Right cardiac atrium (tissue), 5 donors: Measurements from ENCODE around the gene CCDC148. TPM values are rescaled to one million over a fixed set of nuclear protein-coding genes. Genes with fewer than 3 reads are reported as not detected.
"Not testable (repeated sequence)": the region's sequence is repeated elsewhere in the genome, so short reads cannot be mapped to it uniquely, and the experiment has no call there.

Source experiments
- ATAC-seq, 2 donors: fragments of 200-7000 bp; cut with Tn5 transposase; one replicate each; pipeline versions ENCODE4 v1.8.0 to v1.9.1; 2020; ENCODE audit warnings: moderate library complexity in 2 of 2, mild to moderate bottlenecking in 1 of 2
- DNase-seq, 3 donors: peaks; one replicate each; pipeline ENCODE4 v3.0.0-alpha.2; 2020
- H3K27ac ChIP-seq: one replicate; pipeline ENCODE4 v1.5.1; 2013; ENCODE audit warnings: mild to moderate bottlenecking, low read length, control low read depth, moderate library complexity
- H3K27me3 ChIP-seq: one replicate; pipeline ENCODE4 v1.6.1; 2013; ENCODE audit not compliant: control insufficient read depth, insufficient read depth
- H3K4me1 ChIP-seq: one replicate; pipeline ENCODE4 v1.6.1; 2013; ENCODE audit warnings: low read length; ENCODE audit not compliant: control insufficient read depth, insufficient read depth
- H3K4me3 ChIP-seq: one replicate; pipeline ENCODE4 v1.5.1; 2013; ENCODE audit warnings: low read length, control low read depth
- H3K9me3 ChIP-seq: one replicate; pipeline ENCODE4 v1.6.1; 2013; ENCODE audit warnings: low read length; ENCODE audit not compliant: control insufficient read depth
- WGBS: extraction: QIAGEN DNeasy Blood & Tissue Kit; methylation state at CpG from one replicate; pipeline ENCODE4 v1.1.7; 2013; 5-methylcytosine and 5-hydroxymethylcytosine counted together
- intact Hi-C, 4 donors: fragments of 100-400 bp; cut with DNase I; formaldehyde crosslinking; loops; one replicate each; pipeline versions ENCODE4 v1.11.0 to v1.14.0; 2022 to 2023
- polyA plus RNA-seq: library from polyadenylated mRNA; stranded (reverse); fragments of 200-250 nt; gene quantifications from one replicate; pipeline ENCODE4 v1.2.3, GENCODE V29; 2013
- total RNA-seq, 4 donors: library from RNA; stranded (reverse); fragmentation: NEBNext Ultra II Directional; extraction: Animal tissue kit (Norgen Biotek cat#: 25700); gene quantifications; one replicate each; pipeline ENCODE4 v1.2.1, GENCODE V29; 2021
- donor health status: healthy with polysubstance abuse.
- donor health status: DM: no; HTN: yes; CAD: no.
- donor health status: DM: no; HTN: no; CAD: no.
- donor health status: DM: no; HTN: yes; CAD: no; lungs with severe emphysema.
- donor health status: DM: yes; HTN: yes; CAD: no.

CCDC148 gene
- total and polyA plus RNA-seq, 5 donors, result 0.23 to 2.4 (median 1.1) TPM

- no peak for DNase-seq
- H3K4me1 ChIP-seq, result peaks cover 2% of the 10 kb centered on the region
- H3K9me3 ChIP-seq, result no peaks in the 10 kb centered on the region
- 59% methylated on average over 1 of the region's 1 CpG for WGBS
- no peak for ATAC-seq
- H3K27ac ChIP-seq, result no peak overlapping the region
- H3K4me3 ChIP-seq, result no peak overlapping the region
- intact Hi-C loops, result no loop called here
- H3K27me3 ChIP-seq, result no peaks in the 10 kb centered on the region
Measured at GRCh38 chr2:158319269-158319668, 137.3 kb downstream of the CCDC148 start.

- 91% methylated on average over 2 of the region's 2 CpGs for WGBS
- no peak overlapping the region for H3K4me3 ChIP-seq
- H3K27ac ChIP-seq, result no peak overlapping the region
- DNase-seq (no peak), ATAC-seq (no peak)
- no peaks in the 10 kb centered on the region for H3K27me3 ChIP-seq
- intact Hi-C loops, result no loop called here
- peaks cover 2% of the 10 kb centered on the region for H3K4me1 ChIP-seq
- H3K9me3 ChIP-seq, result no peaks in the 10 kb centered on the region
Measured at GRCh38 chr2:158317642-158318041, 138.9 kb downstream of the CCDC148 start.

- no peak overlapping the region for H3K27ac ChIP-seq
- H3K9me3 ChIP-seq, result no peaks in the 10 kb centered on the region
- intact Hi-C loops, result no loop called here
- no peaks in the 10 kb centered on the region for H3K27me3 ChIP-seq
- no peak overlapping the region for H3K4me3 ChIP-seq
- DNase-seq, result no peak
- ATAC-seq, result no peak
- WGBS, result 63% methylated on average over 1 of the region's 1 CpG
- H3K4me1 ChIP-seq, result peaks cover 2% of the 10 kb centered on the region
Measured at GRCh38 chr2:158315803-158316414, 140.6 kb downstream of the CCDC148 start.

GRCh38 chr2:158315000-158315399, 141.6 kb downstream of the CCDC148 start:
- H3K4me3 ChIP-seq, result no peak overlapping the region
- 63% methylated on average over 1 of the region's 1 CpG for WGBS
- H3K4me1 ChIP-seq, result peaks cover 2% of the 10 kb centered on the region
- no peaks in the 10 kb centered on the region for H3K9me3 ChIP-seq
- DNase-seq (no peak), ATAC-seq (no peak)
- intact Hi-C loops, result no loop called here
- no peaks in the 10 kb centered on the region for H3K27me3 ChIP-seq
- H3K27ac ChIP-seq, result no peak overlapping the region

GRCh38 chr2:158313734-158314133, 142.8 kb downstream of the CCDC148 start:
- DNase-seq (no peak), ATAC-seq (no peak)
- no peak overlapping the region for H3K4me3 ChIP-seq
- intact Hi-C loops, result no loop called here
- H3K27me3 ChIP-seq, result no peaks in the 10 kb centered on the region
- 70% methylated on average over 2 of the region's 2 CpGs for WGBS
- H3K4me1 ChIP-seq, result peaks cover 2% of the 10 kb centered on the region
- no peak overlapping the region for H3K27ac ChIP-seq
- H3K9me3 ChIP-seq, result no peaks in the 10 kb centered on the region

- Histone ChIP-seq H3K27me3 (no peaks in the 10 kb centered on the region), H3K4me3 (no peak overlapping the region), H3K9me3 (no peaks in the 10 kb centered on the region), H3K4me1 (peaks cover 1% of the 10 kb centered on the region), H3K27ac (no peak overlapping the region)
- DNase-seq, result no peak
- intact Hi-C loops, result no loop called here
- no peak for ATAC-seq
- WGBS, result 84% methylated on average over 1 of the region's 1 CpG
Measured at GRCh38 chr2:158312981-158313380, 143.6 kb downstream of the CCDC148 start.

- H3K4me1 ChIP-seq, H3K4me3 ChIP-seq, H3K27ac ChIP-seq, H3K9me3 ChIP-seq, ATAC-seq, H3K27me3 ChIP-seq, intact Hi-C loops: not testable (repeated sequence)
- 96% methylated on average over 27 of the region's 27 CpGs for WGBS
- DNase-seq, result peak in 2 of 3 donors; percentile 32 to 38
Measured at GRCh38 chr2:158310407-158310806, 146.1 kb downstream of the CCDC148 start.

- Histone ChIP-seq H3K27me3 (no peaks in the 10 kb centered on the region), H3K27ac (no peak overlapping the region), H3K4me1 (no peaks in the 10 kb centered on the region), H3K9me3 (no peaks in the 10 kb centered on the region), H3K4me3 (no peak overlapping the region)
- no peak for DNase-seq
- intact Hi-C loops, result no loop called here
- no peak for ATAC-seq
- WGBS, result 93% methylated on average over 2 of the region's 2 CpGs
Measured at GRCh38 chr2:158305501-158305900, 151.1 kb downstream of the CCDC148 start.

GRCh38 chr2:158300394-158300793, 156.2 kb downstream of the CCDC148 start:
- H3K27ac ChIP-seq, result no peak overlapping the region
- DNase-seq (no peak), ATAC-seq (no peak)
- 78% methylated on average over 2 of the region's 2 CpGs for WGBS
- H3K4me1 ChIP-seq, result no peaks in the 10 kb centered on the region
- intact Hi-C loops, result no loop called here
- H3K4me3 ChIP-seq, result no peak overlapping the region
- H3K27me3 ChIP-seq, result no peaks in the 10 kb centered on the region
- H3K9me3 ChIP-seq, result no peaks in the 10 kb centered on the region

GRCh38 chr2:158297606-158298005, 158.9 kb downstream of the CCDC148 start:
- Histone ChIP-seq H3K4me3 (no peak overlapping the region), H3K9me3 (no peaks in the 10 kb centered on the region), H3K4me1 (no peaks in the 10 kb centered on the region), H3K27ac (no peak overlapping the region), H3K27me3 (no peaks in the 10 kb centered on the region)
- WGBS, result 62% methylated on average over 1 of the region's 1 CpG
- ATAC-seq (no peak), DNase-seq (no peak)
- intact Hi-C loops, result no loop called here

- 53% methylated on average over 2 of the region's 2 CpGs for WGBS
- Histone ChIP-seq H3K9me3 (no peaks in the 10 kb centered on the region), H3K27me3 (no peaks in the 10 kb centered on the region), H3K4me3 (no peak overlapping the region), H3K4me1 (no peaks in the 10 kb centered on the region), H3K27ac (no peak overlapping the region)
- ATAC-seq (no peak), DNase-seq (no peak)
- intact Hi-C loops, result no loop called here
Measured at GRCh38 chr2:158297120-158297519, 159.4 kb downstream of the CCDC148 start.

GRCh38 chr2:158293722-158294121, 162.8 kb downstream of the CCDC148 start:
- Histone ChIP-seq H3K9me3 (no peaks in the 10 kb centered on the region), H3K27me3 (no peaks in the 10 kb centered on the region), H3K4me3 (no peak overlapping the region), H3K4me1 (no peaks in the 10 kb centered on the region), H3K27ac (no peak overlapping the region)
- 85% methylated on average over 3 of the region's 3 CpGs for WGBS
- DNase-seq, result no peak
- ATAC-seq, result no peak
- intact Hi-C loops, result no loop called here
